Liver (tissue), 9 donors: ENCODE measurements around the gene ATP2B2. TPM values are rescaled to one million over a fixed set of nuclear protein-coding genes. Genes with fewer than 3 reads are reported as not detected.

Experiments used
- DNase-seq: peaks from one replicate; pipeline ENCODE4 v3.0.0-alpha.2; 2017; ENCODE audit warnings: low spot score
- H3K27ac ChIP-seq, 2 donors: one replicate each; pipeline ENCODE4 v1.7.0; 2013; ENCODE audit warnings: inconsistent platforms in 2 of 2, low read length in 2 of 2, control low read depth in 1 of 2, low read depth in 1 of 2, mild to moderate bottlenecking in 1 of 2
- H3K27me3 ChIP-seq, 4 donors: one replicate each; pipeline versions ENCODE4 v1.6.1 to v1.7.0; 2013; ENCODE audit warnings: low read length in 3 of 4, inconsistent platforms in 1 of 4, mild to moderate bottlenecking in 1 of 4, moderate library complexity in 1 of 4; ENCODE audit not compliant: control insufficient read depth in 4 of 4, insufficient read depth in 4 of 4
- H3K36me3 ChIP-seq, 4 donors: one replicate each; pipeline versions ENCODE4 v1.6.1 to v1.7.0; 2013; ENCODE audit warnings: low read length in 3 of 4, mild to moderate bottlenecking in 3 of 4, low read depth in 1 of 4, moderate library complexity in 1 of 4; ENCODE audit not compliant: control insufficient read depth in 4 of 4, insufficient read depth in 3 of 4
- H3K4me1 ChIP-seq, 4 donors: one replicate each; pipeline versions ENCODE4 v1.6.1 to v1.7.0; 2013; ENCODE audit warnings: low read length in 3 of 4, mild to moderate bottlenecking in 3 of 4, moderate library complexity in 1 of 4; ENCODE audit not compliant: control insufficient read depth in 4 of 4, insufficient read depth in 4 of 4
- H3K4me3 ChIP-seq, 3 donors: one replicate each; pipeline versions ENCODE4 v1.6.1 to v1.7.0; 2013; ENCODE audit warnings: low read length in 3 of 3, control low read depth in 1 of 3, low read depth in 1 of 3, mild to moderate bottlenecking in 1 of 3
- H3K9ac ChIP-seq, 2 donors: one replicate each; pipeline ENCODE4 v1.7.0; 2013; ENCODE audit warnings: low read length in 2 of 2, mild to moderate bottlenecking in 2 of 2, moderate library complexity in 2 of 2, control low read depth in 1 of 2, low read depth in 1 of 2
- H3K9me3 ChIP-seq, 4 donors: one replicate each; pipeline versions ENCODE4 v1.6.1 to v1.7.0; 2013; ENCODE audit warnings: low read length in 3 of 4; ENCODE audit not compliant: control insufficient read depth in 4 of 4
- ATF3 ChIP-seq: IDR thresholded peaks from 2 replicates; pipeline ENCODE4 v1.6.1; 2016; ENCODE audit warnings: antibody characterized with exemption
- CTCF ChIP-seq: fragments of 150-350 bp; IDR thresholded peaks from 2 replicates; pipeline ENCODE4 v1.5.1; 2017; ENCODE audit warnings: improper control_type of control experiment, low read depth, low read length; ENCODE audit not compliant: missing input control
- EGR1 ChIP-seq, 2 donors: IDR thresholded peaks; 2 replicates each; pipeline ENCODE4 v1.6.1; 2016 to 2018; ENCODE audit warnings: antibody characterized with exemption in 2 of 2, low read depth in 2 of 2
- FOXA1 ChIP-seq: IDR thresholded peaks from 2 replicates; pipeline ENCODE4 v1.6.1; 2016; ENCODE audit warnings: antibody characterized with exemption
- FOXA2 ChIP-seq: IDR thresholded peaks from 2 replicates; pipeline ENCODE4 v1.6.1; 2016; ENCODE audit warnings: antibody characterized with exemption
- GABPA ChIP-seq, 2 donors: IDR thresholded peaks in 1 of 2; conservative IDR thresholded peaks in 1 of 2; 2 replicates each; pipeline ENCODE4 v1.6.1; 2016; ENCODE audit warnings: antibody characterized with exemption in 2 of 2, mild to moderate bottlenecking in 1 of 2, moderate library complexity in 1 of 2
- HNF4A ChIP-seq, 2 donors: conservative IDR thresholded peaks; 2 replicates each; pipeline ENCODE4 v1.6.1; 2016; ENCODE audit warnings: antibody characterized with exemption in 2 of 2, mild to moderate bottlenecking in 2 of 2
- HNF4G ChIP-seq: IDR thresholded peaks from 2 replicates; pipeline ENCODE4 v1.6.1; 2016; ENCODE audit warnings: antibody characterized with exemption
- NR2F2 ChIP-seq: IDR thresholded peaks from 2 replicates; pipeline ENCODE4 v1.6.1; 2016; ENCODE audit warnings: antibody characterized with exemption
- RAD21 ChIP-seq, 2 donors: IDR thresholded peaks; 2 replicates each; pipeline ENCODE4 v1.6.1; 2016; ENCODE audit warnings: antibody characterized with exemption in 2 of 2, mild to moderate bottlenecking in 2 of 2
- REST ChIP-seq: IDR thresholded peaks from 2 replicates; pipeline ENCODE4 v1.6.1; 2016; ENCODE audit warnings: antibody characterized with exemption, mild to moderate bottlenecking
- RXRA ChIP-seq, 2 donors: IDR thresholded peaks; 2 replicates each; pipeline ENCODE4 v1.6.1; 2017 to 2018; ENCODE audit warnings: antibody characterized with exemption in 2 of 2, mild to moderate bottlenecking in 1 of 2
- SP1 ChIP-seq: IDR thresholded peaks from 2 replicates; pipeline ENCODE4 v1.6.1; 2018; ENCODE audit warnings: antibody characterized with exemption, mild to moderate bottlenecking
- TAF1 ChIP-seq: conservative IDR thresholded peaks from 2 replicates; pipeline ENCODE4 v1.6.1; 2016; ENCODE audit warnings: antibody characterized with exemption, mild to moderate bottlenecking
- YY1 ChIP-seq: IDR thresholded peaks from 2 replicates; pipeline ENCODE4 v1.6.1; 2016; ENCODE audit warnings: antibody characterized with exemption, mild to moderate bottlenecking
- WGBS: extraction: QIAGEN DNeasy Blood & Tissue Kit; methylation state at CpG from one replicate; pipeline ENCODE4 v1.1.7; 2013; 5-methylcytosine and 5-hydroxymethylcytosine counted together
- polyA plus RNA-seq, 2 donors: library from polyadenylated mRNA; stranded (reverse) in 1 of 2; unstranded in 1 of 2; fragments of 200-250 nt in 1 of 2; fragments of >200 nt in 1 of 2; fragmentation: Nextera tagmentation in 1 of 2; extraction: Ambion mirVana in 1 of 2; gene quantifications; one replicate each; pipeline versions ENCODE4 v1.2.1 to v1.2.3, GENCODE V29; 2013 to 2015
- total RNA-seq, 2 donors: library from RNA; depleted of rRNA; stranded (reverse); fragments of >200 nt; gene quantifications; one replicate each; pipeline ENCODE4 v1.2.3, GENCODE V29; 2014
- TF ChIP-seq, protein P1 (sequence below): IDR thresholded peaks from 2 replicates; pipeline ENCODE4 v1.6.1; 2016; ENCODE audit warnings: antibody characterized with exemption
- donor health status: healthy.
- donor health status: healthy.
- donor health status: healthy.
- donor health status: healthy.
- donor health status: healthy.

ATP2B2 gene
- total and polyA plus RNA-seq, 4 donors: 10.4 to 27.8 (median 20.7) TPM

- no peak for DNase-seq
- Histone ChIP-seq H3K36me3 (peaks cover 0 to 10% (median 2%) of the 10 kb centered on the region in 4 donors), H3K27me3 (no peaks in the 10 kb centered on the region), H3K9me3 (no peaks in the 10 kb centered on the region), H3K27ac (no peak overlapping the region), H3K9ac (no peak overlapping the region), H3K4me3 (no peak overlapping the region), H3K4me1 (peaks cover 0 to 2% (median 0%) of the 10 kb centered on the region in 4 donors)
- 81% methylated on average over 12 of the region's 12 CpGs for WGBS
- TF ChIP-seq, protein P1, sequence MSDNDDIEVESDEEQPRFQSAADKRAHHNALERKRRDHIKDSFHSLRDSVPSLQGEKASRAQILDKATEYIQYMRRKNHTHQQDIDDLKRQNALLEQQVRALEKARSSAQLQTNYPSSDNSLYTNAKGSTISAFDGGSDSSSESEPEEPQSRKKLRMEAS: no peak
- no peak for TF ChIP-seq HNF4G
- no peak for TF ChIP-seq FOXA1
- TF ChIP-seq SP1: no peak
- TF ChIP-seq TAF1: no peak
- no peak for TF ChIP-seq FOXA2
- TF ChIP-seq NR2F2: no peak
- TF ChIP-seq CTCF: no peak
- no peak for TF ChIP-seq RXRA (IDR thresholded peaks at IDR 0.05)
- no peak for TF ChIP-seq HNF4A (conservative IDR thresholded peaks at IDR 0.05)
- TF ChIP-seq EGR1 (IDR thresholded peaks at IDR 0.05; ENCODE audit: low read depth in 2 of 2): no peak
- no peak for TF ChIP-seq ATF3
- no peak for TF ChIP-seq RAD21 (IDR thresholded peaks at IDR 0.05)
- TF ChIP-seq GABPA (IDR thresholded peaks at IDR 0.05 in 1 of 2, conservative IDR thresholded peaks at IDR 0.05 in 1 of 2): no peak
- TF ChIP-seq REST: no peak
- TF ChIP-seq YY1: no peak
These were observed 76.8 kb downstream of the ATP2B2 start for GRCh38 chr3:10428406-10429091.

DNA sequence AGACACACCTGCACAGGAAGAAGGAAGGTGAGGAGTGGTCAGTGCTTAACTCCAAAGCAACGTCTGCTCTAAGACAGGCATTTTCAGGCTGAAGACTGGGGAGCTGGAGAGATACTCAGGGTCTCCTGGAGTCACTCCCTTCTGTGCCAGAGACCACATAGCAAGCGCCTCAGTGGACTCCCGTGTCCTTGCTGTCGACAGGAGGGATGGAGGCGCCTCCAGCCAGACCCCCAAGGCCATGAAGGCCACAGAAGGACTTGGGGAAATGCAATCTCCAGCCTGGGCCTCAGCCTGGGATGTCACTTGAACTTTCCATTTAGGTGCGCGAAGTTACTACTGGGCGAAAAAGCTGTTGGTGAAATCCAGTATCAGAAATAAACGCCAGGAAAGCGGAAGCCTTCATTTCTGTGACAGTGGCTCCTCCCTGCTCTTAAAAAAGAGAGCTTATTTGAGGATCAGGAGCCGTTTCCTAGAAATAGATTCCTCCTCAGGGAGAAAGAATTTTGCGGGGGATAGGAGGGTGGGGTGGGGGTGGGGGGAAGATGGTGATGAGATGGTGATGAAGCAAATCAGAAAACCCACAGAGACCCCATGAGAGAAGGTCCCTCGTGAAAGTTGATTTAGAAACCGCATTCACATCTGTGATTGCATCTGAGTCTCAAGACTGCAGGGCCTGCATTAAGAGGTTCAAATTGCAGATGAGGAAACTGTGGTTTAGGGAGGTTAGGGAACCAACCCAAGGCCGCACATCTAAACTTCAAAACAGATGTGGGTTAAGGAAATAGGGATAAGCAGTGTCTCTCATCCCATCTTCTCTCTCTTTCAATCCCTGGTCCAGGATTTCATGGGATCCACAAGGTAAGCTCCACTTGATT lies 78.8 kb downstream of the ATP2B2 start:
- Histone ChIP-seq H3K36me3 (peaks cover 0 to 10% (median 5%) of the 10 kb centered on the region in 4 donors), H3K27ac (no peak overlapping the region), H3K9ac (no peak overlapping the region), H3K9me3 (no peaks in the 10 kb centered on the region), H3K4me1 (no peaks in the 10 kb centered on the region), H3K4me3 (no peak overlapping the region), H3K27me3 (no peaks in the 10 kb centered on the region)
- TF ChIP-seq HNF4G: no peak
- no peak for TF ChIP-seq FOXA2
- no peak for TF ChIP-seq ATF3
- no peak for TF ChIP-seq CTCF
- no peak for TF ChIP-seq HNF4A (conservative IDR thresholded peaks at IDR 0.05)
- 89% methylated on average over 15 of the region's 15 CpGs for WGBS
- DNase-seq: no peak
